HUES6 (cell line): Measurements from ENCODE around the gene PALLD.
A peak's percentile ranks its signal among the peaks of the same experiment; 100 is the strongest.

Experiments
- H3K27ac ChIP-seq: 2 replicates; pipeline ENCODE4 v1.7.0; 2013; ENCODE audit warnings: low read depth, mild to moderate bottlenecking, low read length, inconsistent platforms
- H3K27me3 ChIP-seq: 2 replicates; pipeline ENCODE4 v1.6.1; 2013; ENCODE audit warnings: low read length; ENCODE audit not compliant: control insufficient read depth, insufficient read depth
- H3K36me3 ChIP-seq: 2 replicates; pipeline ENCODE4 v1.6.1; 2013; ENCODE audit warnings: low read length; ENCODE audit not compliant: control insufficient read depth, insufficient read depth
- H3K4me1 ChIP-seq: 2 replicates; pipeline ENCODE4 v1.6.1; 2013; ENCODE audit warnings: low read length; ENCODE audit not compliant: control insufficient read depth, insufficient read depth
- H3K4me3 ChIP-seq: 2 replicates; pipeline ENCODE4 v1.5.1; 2013; ENCODE audit warnings: low read depth, low read length
- H3K9ac ChIP-seq: one replicate; pipeline ENCODE4 v1.6.1; 2013; ENCODE audit warnings: mild to moderate bottlenecking, low read length
- H3K9me3 ChIP-seq: 2 replicates; pipeline ENCODE4 v1.6.1; 2013; ENCODE audit warnings: low read depth, low read length; ENCODE audit not compliant: control insufficient read depth, insufficient read depth

Gene PALLD

GRCh38 chr4:168826620-168827019 is 329.8 kb downstream of the PALLD start:
- H3K4me3 ChIP-seq = no peak overlapping the region
- no peaks in the 10 kb centered on the region for H3K9me3 ChIP-seq
- no peak overlapping the region for H3K27ac ChIP-seq
- no peaks in the 10 kb centered on the region for H3K36me3 ChIP-seq
- H3K9ac ChIP-seq = no peak overlapping the region
- H3K27me3 ChIP-seq = peaks cover 8% of the 10 kb centered on the region; the same call in 1 of the 2 replicates
- peaks cover 10% of the 10 kb centered on the region for H3K4me1 ChIP-seq

GRCh38 chr4:168830777-168831512 is 334.1 kb downstream of the PALLD start:
- H3K9ac ChIP-seq = no peak overlapping the region

GRCh38 chr4:168831585-168831918 is 334.7 kb downstream of the PALLD start:
- H3K9ac ChIP-seq = peak overlapping the region; percentile 97
- peak overlapping the region; percentile 96 for H3K4me3 ChIP-seq
- peaks cover 17% of the 10 kb centered on the region for H3K27me3 ChIP-seq
- H3K9me3 ChIP-seq = no peaks in the 10 kb centered on the region
- H3K36me3 ChIP-seq = no peaks in the 10 kb centered on the region
- H3K4me1 ChIP-seq = peaks cover 15% of the 10 kb centered on the region; the same call in 1 of the 2 replicates
- no peak overlapping the region for H3K27ac ChIP-seq

More at GRCh38 chr4:168830777-168831512, 334.1 kb downstream of the PALLD start:
- peaks cover 17% of the 10 kb centered on the region for H3K27me3 ChIP-seq
- H3K4me3 ChIP-seq = peak overlapping the region; percentile 96
- no peak overlapping the region for H3K27ac ChIP-seq
- no peaks in the 10 kb centered on the region for H3K9me3 ChIP-seq
- H3K36me3 ChIP-seq = no peaks in the 10 kb centered on the region
- H3K4me1 ChIP-seq = peaks cover 12% of the 10 kb centered on the region; the same call in 1 of the 2 replicates

- peak overlapping the region; percentile 92 for H3K27ac ChIP-seq
- H3K4me1 ChIP-seq = peaks cover 15% of the 10 kb centered on the region; the same call in 1 of the 2 replicates
- H3K9ac ChIP-seq = peak overlapping the region; percentile 97
- H3K4me3 ChIP-seq = peak overlapping the region; percentile 96
- H3K36me3 ChIP-seq = no peaks in the 10 kb centered on the region
- H3K9me3 ChIP-seq = no peaks in the 10 kb centered on the region
- H3K27me3 ChIP-seq = peaks cover 17% of the 10 kb centered on the region
Measured at GRCh38 chr4:168831919-168832762, 335.3 kb downstream of the PALLD start.

- peak overlapping the region; percentile 92; the same call in 1 of the 2 replicates for H3K27ac ChIP-seq
- peaks cover 15% of the 10 kb centered on the region; the same call in 1 of the 2 replicates for H3K4me1 ChIP-seq
Measured at GRCh38 chr4:168832763-168833575, 336.1 kb downstream of the PALLD start.

GRCh38 chr4:168833881-168834280 is 337.0 kb downstream of the PALLD start:
- peaks cover 15% of the 10 kb centered on the region; the same call in 1 of the 2 replicates for H3K4me1 ChIP-seq
- peak overlapping the region; percentile 96; the same call in 1 of the 2 replicates for H3K4me3 ChIP-seq
- 0 out of 2 replicates have a peak, but pooled peaks cover 6% of the 10 kb centered on the region for H3K36me3 ChIP-seq
- H3K9me3 ChIP-seq = no peaks in the 10 kb centered on the region
- H3K9ac ChIP-seq = no peak overlapping the region
- H3K27ac ChIP-seq = no peak overlapping the region
- H3K27me3 ChIP-seq = peaks cover 17% of the 10 kb centered on the region

More at GRCh38 chr4:168832763-168833575, 336.1 kb downstream of the PALLD start:
- peak overlapping the region; percentile 96 for H3K4me3 ChIP-seq
- H3K27me3 ChIP-seq = peaks cover 17% of the 10 kb centered on the region
- no peaks in the 10 kb centered on the region for H3K9me3 ChIP-seq
- H3K9ac ChIP-seq = peak overlapping the region; percentile 97
- 0 out of 2 replicates have a peak, but pooled peaks cover 6% of the 10 kb centered on the region for H3K36me3 ChIP-seq

- H3K27me3 ChIP-seq = peaks cover 12% of the 10 kb centered on the region
- no peak overlapping the region for H3K27ac ChIP-seq
- no peak overlapping the region for H3K9ac ChIP-seq
- H3K9me3 ChIP-seq = no peaks in the 10 kb centered on the region
- H3K4me3 ChIP-seq = no peak overlapping the region
- peaks cover 17% of the 10 kb centered on the region for H3K4me1 ChIP-seq
- H3K36me3 ChIP-seq = 0 out of 2 replicates have a peak, but pooled peaks cover 6% of the 10 kb centered on the region
Measured at GRCh38 chr4:168835880-168836454, 339.1 kb downstream of the PALLD start.

GRCh38 chr4:168836490-168836889 is 339.6 kb downstream of the PALLD start:
- no peak overlapping the region for H3K9ac ChIP-seq
- H3K36me3 ChIP-seq = 0 out of 2 replicates have a peak, but pooled peaks cover 6% of the 10 kb centered on the region
- no peak overlapping the region for H3K4me3 ChIP-seq
- peaks cover 9% of the 10 kb centered on the region for H3K27me3 ChIP-seq
- H3K4me1 ChIP-seq = peaks cover 18% of the 10 kb centered on the region
- no peaks in the 10 kb centered on the region for H3K9me3 ChIP-seq
- H3K27ac ChIP-seq = no peak overlapping the region

GRCh38 chr4:168837922-168838321 is 341.1 kb downstream of the PALLD start:
- Histone ChIP-seq H3K4me1 (peaks cover 30% of the 10 kb centered on the region), H3K9me3 (no peaks in the 10 kb centered on the region), H3K27me3 (peaks cover 9% of the 10 kb centered on the region), H3K4me3 (no peak overlapping the region), H3K36me3 (0 out of 2 replicates have a peak, but pooled peaks cover 6% of the 10 kb centered on the region), H3K9ac (no peak overlapping the region), H3K27ac (no peak overlapping the region)

- H3K27ac ChIP-seq = no peak overlapping the region
- H3K9ac ChIP-seq = no peak overlapping the region
- H3K4me1 ChIP-seq = peaks cover 44% of the 10 kb centered on the region
- no peaks in the 10 kb centered on the region for H3K27me3 ChIP-seq
- no peaks in the 10 kb centered on the region for H3K9me3 ChIP-seq
- H3K4me3 ChIP-seq = no peak overlapping the region
- 0 out of 2 replicates have a peak, but pooled peaks cover 6% of the 10 kb centered on the region for H3K36me3 ChIP-seq
Measured at GRCh38 chr4:168839758-168840391, 343.0 kb downstream of the PALLD start.
